Motor neuron (in vitro differentiated cells): Measurements from ENCODE around the gene NHLRC4. TPM values are rescaled to one million over a fixed set of nuclear protein-coding genes. Genes with fewer than 3 reads are reported as not detected.

Experiments used
- ATAC-seq, 8 experiments: fragments of 200-7000 bp; cut with Tn5 transposase; replicated peaks in 6 of 8; 2 replicates each; pipeline ENCODE4 v1.8.0; 2021; ENCODE audit warnings: mild to moderate bottlenecking in 8 of 8, moderate library complexity in 8 of 8
- H3K27ac ChIP-seq, 2 donors: fragments of 250-450 bp; sonication (Bioruptor Pico); 2 replicates each; pipeline ENCODE4 v1.9.0; 2021; ENCODE audit warnings: antibody characterized with exemption in 2 of 2, mild to moderate bottlenecking in 2 of 2, moderate library complexity in 1 of 2
- H3K4me1 ChIP-seq, 2 donors: fragments of 250-450 bp; sonication (Bioruptor Pico); replicated peaks in 1 of 2; 2 replicates each; pipeline ENCODE4 v1.6.1; 2021; ENCODE audit warnings: antibody characterized with exemption in 2 of 2, mild to moderate bottlenecking in 2 of 2, moderate library complexity in 1 of 2
- H3K4me3 ChIP-seq, 5 donors: fragments of 250-450 bp; sonication (Bioruptor Pico); 2 replicates each; pipeline ENCODE4 v1.9.0; 2021; ENCODE audit warnings: antibody characterized with exemption in 5 of 5, mild to moderate bottlenecking in 5 of 5, moderate library complexity in 4 of 5
- WGBS, 10 experiments: fragments of 450-650 bp; shearing (Covaris generic); methylation state at CpG; one replicate each; pipeline ENCODE4 v1.0.0; 2022; 5-methylcytosine and 5-hydroxymethylcytosine counted together
- in situ Hi-C, 9 experiments: fragments of 400-800 bp; cut with MboI; loops; one replicate each; pipeline ENCODE4 v1.15.0; 2021; ENCODE audit warnings: low sequenced_read_pairs in 9 of 9, low pct_unique_long_range_greater_than_20kb in 2 of 9; ENCODE audit not compliant: unreplicated experiment in 9 of 9
- total RNA-seq, 8 experiments: library from RNA; unstranded; fragments of 300-600 nt; gene quantifications; 2 replicates each; pipeline versions ENCODE4 v1.2.3 to v1.2.4, GENCODE V29; 2022

Gene NHLRC4
- total RNA-seq, 8 experiments from 2014 or later, result 0.33 to 2.2 (median 1.0) TPM

- peaks cover 21 to 26% of the 10 kb centered on the region in 2 donors for H3K4me1 ChIP-seq
- in situ Hi-C loops, result no loop called here
- 30 to 93% (median 55%) methylated on average over 2 to 10 of the region's 13 CpGs; no CpG with 5 or more reads in 4 of the 10 experiments for WGBS, 10 experiments
- H3K4me3 ChIP-seq, result peak overlapping the region; percentile 47 to 86 (median 78)
- peak overlapping the region; percentile 37 to 99 for H3K27ac ChIP-seq
- peak; percentile 6 to 44 (median 33) for ATAC-seq
These were observed 41.2 kb upstream of the NHLRC4 start for GRCh38 chr16:525520-526180.

- in situ Hi-C loops, result no loop called here
- Histone ChIP-seq H3K4me1 (peaks cover 21 to 26% of the 10 kb centered on the region in 2 donors), H3K27ac (peak overlapping the region; percentile 93 to 99), H3K4me3 (peak overlapping the region; percentile 47 to 86 (median 78))
- ATAC-seq, result peak in 3 of 8 experiments; percentile 1 to 15 (median 6)
- WGBS, 10 experiments, result 0 to 3% (median 0%) methylated on average over 1 to 12 of the region's 26 CpGs; no CpG with 5 or more reads in 5 of the 10 experiments
These were observed 40.4 kb upstream of the NHLRC4 start for GRCh38 chr16:526181-527014.

GRCh38 chr16:527015-527903 lies 39.5 kb upstream of the NHLRC4 start, which contains the start of gene CAPN15:
CAPN15 (plus strand) TSS chr16:527712; CDS start chr16:546839, 19,127 bp downstream.
- in situ Hi-C loops, result no loop called here
- peak within 1 kb of the TSS; percentile 93 to 99 for H3K27ac ChIP-seq
- H3K4me3 ChIP-seq, result peak within 1 kb of the TSS; percentile 47 to 86 (median 78)
- WGBS, 10 experiments, result 0 to 19% (median 2%) methylated on average over 4 to 11 of the region's 129 CpGs; no CpG with 5 or more reads in 7 of the 10 experiments
- peak; percentile 56 to 84 (median 77) for ATAC-seq
- H3K4me1 ChIP-seq, result peaks cover 21 to 26% of the 10 kb centered on the region in 2 donors

- Histone ChIP-seq H3K27ac (peak overlapping the region in 1 of 2 donors; percentile 99), H3K4me1 (peaks cover 21 to 26% of the 10 kb centered on the region in 2 donors), H3K4me3 (peak overlapping the region; percentile 47 to 86 (median 78))
- in situ Hi-C loops, result no loop called here
- whole genome bisulfite sequencing, 10 experiments, result 0 to 17% (median 0%) methylated on average over 1 to 12 of the region's 55 CpGs; no CpG with 5 or more reads in 5 of the 10 experiments
- peak in 3 of 8 experiments; percentile 0 to 3 (median 2) for ATAC-seq
These were observed 38.4 kb upstream of the NHLRC4 start for GRCh38 chr16:528111-529011.

- H3K4me3 ChIP-seq, result peak overlapping the region in 4 of 5 donors; percentile 47 to 86 (median 80)
- no peak for ATAC-seq
- 40 to 75% (median 57%) methylated on average over 2 to 6 of the region's 12 CpGs; no CpG with 5 or more reads in 6 of the 10 experiments for WGBS, 10 experiments
- H3K4me1 ChIP-seq, result peaks cover 21 to 26% of the 10 kb centered on the region in 2 donors
- H3K27ac ChIP-seq, result no peak overlapping the region
- in situ Hi-C loops, result no loop called here
These were observed 37.7 kb upstream of the NHLRC4 start for GRCh38 chr16:529012-529575.

GRCh38 chr16:530111-530817 lies 36.5 kb upstream of the NHLRC4 start:
- Histone ChIP-seq H3K27ac (no peak overlapping the region), H3K4me1 (peaks cover 21 to 22% of the 10 kb centered on the region in 2 donors), H3K4me3 (no peak overlapping the region)
- in situ Hi-C loops, result no loop called here
- WGBS, 10 experiments, result 64 to 92% (median 78%) methylated on average over 3 to 5 of the region's 23 CpGs; no CpG with 5 or more reads in 6 of the 10 experiments
- no peak for ATAC-seq

GRCh38 chr16:531494-532125 lies 35.2 kb upstream of the NHLRC4 start:
- WGBS, 10 experiments, result 88 to 100% (median 98%) methylated on average over 1 to 7 of the region's 16 CpGs; no CpG with 5 or more reads in 3 of the 10 experiments
- in situ Hi-C loops, result no loop called here
- Histone ChIP-seq H3K4me3 (no peak overlapping the region), H3K4me1 (peaks cover 9 to 13% of the 10 kb centered on the region in 2 donors), H3K27ac (no peak overlapping the region)
- no peak for ATAC-seq

GRCh38 chr16:533391-534123 lies 33.2 kb upstream of the NHLRC4 start:
- Histone ChIP-seq H3K4me3 (no peak overlapping the region), H3K27ac (no peak overlapping the region), H3K4me1 (peaks cover 9 to 11% of the 10 kb centered on the region in 2 donors)
- WGBS, 10 experiments, result 35 to 93% (median 60%) methylated on average over 3 to 10 of the region's 30 CpGs; no CpG with 5 or more reads in 5 of the 10 experiments
- peak in 2 of 8 experiments; percentile 2 to 5 for ATAC-seq
- in situ Hi-C loops, result no loop called here

GRCh38 chr16:534135-534534 lies 32.7 kb upstream of the NHLRC4 start:
- in situ Hi-C loops, result no loop called here
- H3K4me3 ChIP-seq, result no peak overlapping the region

GRCh38 chr16:534856-535445 lies 31.9 kb upstream of the NHLRC4 start:
- in situ Hi-C loops, result no loop called here
- Histone ChIP-seq H3K4me1 (no peaks in the 10 kb centered on the region), H3K27ac (no peak overlapping the region), H3K4me3 (no peak overlapping the region)
- ATAC-seq, result peak in 6 of 8 experiments; percentile 3 to 53 (median 20)
- 0 to 100% methylated on average over 1 to 2 of the region's 27 CpGs; no CpG with 5 or more reads in 8 of the 10 experiments for WGBS, 10 experiments

More at GRCh38 chr16:534135-534534, 32.7 kb upstream of the NHLRC4 start:
- WGBS, 10 experiments, result 84 to 100% methylated on average over 5 to 6 of the region's 21 CpGs; no CpG with 5 or more reads in 8 of the 10 experiments
- Histone ChIP-seq H3K4me1 (peaks cover 3 to 5% of the 10 kb centered on the region in 2 donors), H3K27ac (no peak overlapping the region)
- no peak for ATAC-seq
